ENCODE measurements around the gene SOX3. TPM values are rescaled to one million over a fixed set of nuclear protein-coding genes. Genes with fewer than 3 reads are reported as not detected.

Gene SOX3
- total RNA-seq, 1 donor from 2014 or later = 0.49 TPM

GRCh38 chrX:140500441-140500840 is 4.4 kb downstream of the SOX3 start:
- Mint-ChIP-seq H3K27ac (ENCODE audit: unreplicated experiment) (no peak overlapping the region), H3K4me3 (ENCODE audit: unreplicated experiment) (no peak overlapping the region), H3K4me1 (ENCODE audit: unreplicated experiment) (peaks cover 3% of the 10 kb centered on the region), H3K27me3 (ENCODE audit: unreplicated experiment) (peaks cover 11% of the 10 kb centered on the region), H3K36me3 (ENCODE audit: low read depth, unreplicated experiment) (no peaks in the 10 kb centered on the region), H3K9me3 (ENCODE audit: unreplicated experiment) (no peaks in the 10 kb centered on the region)
- no peak for TF ChIP-seq CTCF (IDR thresholded peaks at IDR 0.05; ENCODE audit: unreplicated experiment)
- DNase-seq (ENCODE audit: low spot score) = no peak

- Mint-ChIP-seq H3K4me3 (ENCODE audit: unreplicated experiment) (no peak overlapping the region), H3K9me3 (ENCODE audit: unreplicated experiment) (no peaks in the 10 kb centered on the region), H3K27me3 (ENCODE audit: unreplicated experiment) (peaks cover 3% of the 10 kb centered on the region), H3K4me1 (ENCODE audit: unreplicated experiment) (no peaks in the 10 kb centered on the region), H3K36me3 (ENCODE audit: low read depth, unreplicated experiment) (no peaks in the 10 kb centered on the region), H3K27ac (ENCODE audit: unreplicated experiment) (no peak overlapping the region)
- DNase-seq (ENCODE audit: low spot score) = no peak
- TF ChIP-seq CTCF (IDR thresholded peaks at IDR 0.05; ENCODE audit: unreplicated experiment) = no peak
Measured at GRCh38 chrX:140495739-140496138, 9.1 kb downstream of the SOX3 start.

- Mint-ChIP-seq H3K36me3 (ENCODE audit: low read depth, unreplicated experiment) (no peaks in the 10 kb centered on the region), H3K9me3 (ENCODE audit: unreplicated experiment) (no peaks in the 10 kb centered on the region), H3K4me3 (ENCODE audit: unreplicated experiment) (no peak overlapping the region), H3K27ac (ENCODE audit: unreplicated experiment) (no peak overlapping the region), H3K27me3 (ENCODE audit: unreplicated experiment) (peaks cover 3% of the 10 kb centered on the region), H3K4me1 (ENCODE audit: unreplicated experiment) (no peaks in the 10 kb centered on the region)
- no peak for TF ChIP-seq CTCF (IDR thresholded peaks at IDR 0.05; ENCODE audit: unreplicated experiment)
- DNase-seq (ENCODE audit: low spot score) = no peak
Measured at GRCh38 chrX:140492066-140492994, 12.5 kb downstream of the SOX3 start.

- DNase-seq (ENCODE audit: low spot score) = no peak
- no peak overlapping the region for H3K4me3 Mint-ChIP-seq (ENCODE audit: unreplicated experiment)
- H3K9me3 Mint-ChIP-seq (ENCODE audit: unreplicated experiment) = no peaks in the 10 kb centered on the region
- TF ChIP-seq CTCF (IDR thresholded peaks at IDR 0.05; ENCODE audit: unreplicated experiment) = no peak
- no peaks in the 10 kb centered on the region for H3K36me3 Mint-ChIP-seq (ENCODE audit: low read depth, unreplicated experiment)
- H3K27ac Mint-ChIP-seq (ENCODE audit: unreplicated experiment) = no peak overlapping the region
- no peaks in the 10 kb centered on the region for H3K4me1 Mint-ChIP-seq (ENCODE audit: unreplicated experiment)
- H3K27me3 Mint-ChIP-seq (ENCODE audit: unreplicated experiment) = no peaks in the 10 kb centered on the region
Measured at GRCh38 chrX:140480765-140481164, 24.1 kb downstream of the SOX3 start.

GRCh38 chrX:140477987-140478386 is 26.9 kb downstream of the SOX3 start:
- H3K27me3 Mint-ChIP-seq (ENCODE audit: unreplicated experiment) = no peaks in the 10 kb centered on the region
- no peak for DNase-seq (ENCODE audit: low spot score)
- no peaks in the 10 kb centered on the region for H3K4me1 Mint-ChIP-seq (ENCODE audit: unreplicated experiment)
- H3K9me3 Mint-ChIP-seq (ENCODE audit: unreplicated experiment) = no peaks in the 10 kb centered on the region
- no peaks in the 10 kb centered on the region for H3K36me3 Mint-ChIP-seq (ENCODE audit: low read depth, unreplicated experiment)
- no peak overlapping the region for H3K27ac Mint-ChIP-seq (ENCODE audit: unreplicated experiment)
- no peak for TF ChIP-seq CTCF (IDR thresholded peaks at IDR 0.05; ENCODE audit: unreplicated experiment)
- no peak overlapping the region for H3K4me3 Mint-ChIP-seq (ENCODE audit: unreplicated experiment)
